Tibial artery (tissue), 4 donors: Measurements from ENCODE around the gene ILF3.

Experiments
- DNase-seq, 2 donors: peaks; one replicate each; pipeline ENCODE4 v3.0.0-alpha.2; 2019
- H3K27ac ChIP-seq, 2 donors: fragments of 200-600 bp; sonication (generic) in 1 of 2; 1 replicate in 1 of 2; 2 replicates in 1 of 2; pipeline ENCODE4 v1.5.1; 2018 to 2019; ENCODE audit warnings: mild to moderate bottlenecking in 1 of 2
- H3K27me3 ChIP-seq, 2 donors: fragments of 200-600 bp; sonication (generic) in 1 of 2; one replicate each; pipeline versions ENCODE4 v1.5.1 to v1.6.0; 2016 to 2019
- H3K36me3 ChIP-seq, 3 donors: fragments of 200-600 bp; sonication (generic) in 2 of 3; one replicate each; pipeline ENCODE4 v1.5.1; 2016 to 2019; ENCODE audit warnings: mild to moderate bottlenecking in 2 of 3
- H3K4me1 ChIP-seq, 4 donors: fragments of 200-600 bp; sonication (generic) in 2 of 4; 1 replicate in 3 of 4; 2 replicates in 1 of 4; pipeline ENCODE4 v1.5.1; 2016 to 2019
- H3K4me3 ChIP-seq, 2 donors: fragments of 200-600 bp; sonication (generic) in 1 of 2; 1 replicate in 1 of 2; 2 replicates in 1 of 2; pipeline ENCODE4 v1.5.1; 2018 to 2019; ENCODE audit warnings: mild to moderate bottlenecking in 2 of 2
- H3K9me3 ChIP-seq, 3 donors: fragments of 200-600 bp; sonication (generic) in 1 of 3; one replicate each; pipeline ENCODE4 v1.5.1; 2016 to 2019
- intact Hi-C: fragments of 100-400 bp; cut with DNase I; formaldehyde crosslinking; loops from one replicate; pipeline ENCODE4 v1.15.0; 2023; ENCODE audit warnings: low total_unique reads
- TF ChIP-seq, protein P1 (sequence below), 2 experiments: fragments of 200-600 bp in 1 of 2; fragments of 450-650 bp in 1 of 2; IDR thresholded peaks; one replicate each; pipeline ENCODE4 v1.5.1; 2017 to 2019; ENCODE audit warnings: antibody characterized with exemption in 2 of 2, mild to moderate bottlenecking in 1 of 2, moderate library complexity in 1 of 2

ILF3 gene

DNA sequence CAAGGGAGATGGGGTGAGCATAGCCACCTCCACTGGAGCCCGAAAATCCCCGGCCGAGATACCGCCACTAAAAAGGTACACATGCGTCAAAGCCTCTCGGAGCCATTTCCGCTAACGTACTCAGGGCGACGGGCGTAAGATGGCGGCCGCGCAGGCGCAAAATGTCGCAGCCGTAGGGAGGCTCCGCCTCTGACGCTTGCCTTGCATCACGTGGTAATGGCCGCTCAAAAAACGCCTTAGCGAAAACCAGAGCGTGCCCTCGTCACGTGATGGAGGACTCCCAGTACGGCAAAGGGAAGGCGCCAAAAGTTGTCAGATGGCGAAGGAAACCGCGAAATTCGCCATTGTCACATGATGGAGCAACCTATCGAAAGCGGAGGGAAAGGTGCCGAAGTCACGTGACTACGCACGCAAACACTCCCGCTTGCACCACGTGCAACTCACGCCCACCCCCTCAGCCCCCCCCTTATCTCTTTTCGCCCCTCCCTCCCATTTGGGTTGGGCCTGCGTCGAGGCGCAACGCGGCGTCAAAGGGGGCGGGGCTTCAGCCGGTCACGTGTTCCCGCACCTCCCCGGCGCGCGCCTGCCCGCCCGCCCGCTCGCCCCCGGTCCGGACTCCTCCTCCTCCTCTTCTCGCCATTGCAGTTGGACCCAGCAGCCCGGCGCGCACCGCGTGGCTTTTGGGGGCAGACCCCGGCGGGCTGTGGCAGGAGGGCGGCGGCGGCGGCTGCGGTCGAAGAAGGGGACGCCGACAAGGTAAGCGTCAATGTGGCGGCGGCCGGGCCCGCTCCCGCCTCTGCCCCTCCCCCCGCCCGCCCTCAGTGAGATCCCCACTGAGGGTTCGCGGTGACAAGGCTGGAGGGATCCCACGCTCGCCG, at the start of gene ILF3:
Gene ILF3 (plus strand): TSS at position 615 of the 878 bp plus-strand sequence. CDS start 16,260 bp downstream, outside the sequence.
- no peaks in the 10 kb centered on the region for H3K27me3 ChIP-seq
- peak; percentile 100 for DNase-seq
- H3K36me3 ChIP-seq: no peaks in the 10 kb centered on the region
- peak within 1 kb of the TSS; percentile 98 to 100 for H3K4me3 ChIP-seq
- peaks cover 0 to 48% (median 16%) of the 10 kb centered on the region in 4 donors for H3K4me1 ChIP-seq
- peak within 1 kb of the TSS; percentile 98 for H3K27ac ChIP-seq
- no peaks in the 10 kb centered on the region for H3K9me3 ChIP-seq
- intact Hi-C loops: no loop called here
- TF ChIP-seq, protein P1, sequence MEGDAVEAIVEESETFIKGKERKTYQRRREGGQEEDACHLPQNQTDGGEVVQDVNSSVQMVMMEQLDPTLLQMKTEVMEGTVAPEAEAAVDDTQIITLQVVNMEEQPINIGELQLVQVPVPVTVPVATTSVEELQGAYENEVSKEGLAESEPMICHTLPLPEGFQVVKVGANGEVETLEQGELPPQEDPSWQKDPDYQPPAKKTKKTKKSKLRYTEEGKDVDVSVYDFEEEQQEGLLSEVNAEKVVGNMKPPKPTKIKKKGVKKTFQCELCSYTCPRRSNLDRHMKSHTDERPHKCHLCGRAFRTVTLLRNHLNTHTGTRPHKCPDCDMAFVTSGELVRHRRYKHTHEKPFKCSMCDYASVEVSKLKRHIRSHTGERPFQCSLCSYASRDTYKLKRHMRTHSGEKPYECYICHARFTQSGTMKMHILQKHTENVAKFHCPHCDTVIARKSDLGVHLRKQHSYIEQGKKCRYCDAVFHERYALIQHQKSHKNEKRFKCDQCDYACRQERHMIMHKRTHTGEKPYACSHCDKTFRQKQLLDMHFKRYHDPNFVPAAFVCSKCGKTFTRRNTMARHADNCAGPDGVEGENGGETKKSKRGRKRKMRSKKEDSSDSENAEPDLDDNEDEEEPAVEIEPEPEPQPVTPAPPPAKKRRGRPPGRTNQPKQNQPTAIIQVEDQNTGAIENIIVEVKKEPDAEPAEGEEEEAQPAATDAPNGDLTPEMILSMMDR (IDR thresholded peaks at IDR 0.05): no peak

DNA sequence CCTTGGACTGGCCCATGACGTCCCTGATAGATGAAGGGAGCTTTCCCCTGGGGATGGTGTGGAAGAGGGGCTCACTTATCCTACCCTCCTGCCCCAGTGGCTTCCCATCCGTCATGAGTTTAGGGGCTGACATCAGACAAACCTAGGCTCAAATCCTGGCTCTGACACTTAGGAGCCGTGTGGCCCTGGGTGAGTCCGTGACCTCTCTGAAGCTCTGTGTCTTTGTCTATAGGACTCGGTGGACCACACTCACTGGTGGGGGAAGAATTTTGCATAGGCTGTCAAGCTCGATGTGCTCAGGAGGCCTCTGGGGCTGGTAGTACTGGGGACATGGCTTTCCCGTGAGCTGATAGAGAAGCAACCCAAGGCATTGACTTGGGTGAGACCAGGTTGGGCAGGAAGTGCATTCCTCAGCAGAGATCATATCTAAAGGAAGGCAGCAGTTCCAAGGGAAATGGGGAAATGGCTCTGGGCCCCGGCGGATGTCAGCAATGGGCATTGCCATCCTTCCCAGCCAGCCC, 49.6 kb upstream of the ILF3 start:
- Histone ChIP-seq H3K27me3 (no peaks in the 10 kb centered on the region), H3K27ac (peak overlapping the region; percentile 96 to 98), H3K4me3 (peak overlapping the region; percentile 88 to 97), H3K36me3 (no peaks in the 10 kb centered on the region), H3K4me1 (peaks cover 0 to 50% (median 26%) of the 10 kb centered on the region in 4 donors), H3K9me3 (no peaks in the 10 kb centered on the region)
- TF ChIP-seq, protein P1 (IDR thresholded peaks at IDR 0.05): no peak
- intact Hi-C loops: no loop called here
- DNase-seq: no peak

DNA sequence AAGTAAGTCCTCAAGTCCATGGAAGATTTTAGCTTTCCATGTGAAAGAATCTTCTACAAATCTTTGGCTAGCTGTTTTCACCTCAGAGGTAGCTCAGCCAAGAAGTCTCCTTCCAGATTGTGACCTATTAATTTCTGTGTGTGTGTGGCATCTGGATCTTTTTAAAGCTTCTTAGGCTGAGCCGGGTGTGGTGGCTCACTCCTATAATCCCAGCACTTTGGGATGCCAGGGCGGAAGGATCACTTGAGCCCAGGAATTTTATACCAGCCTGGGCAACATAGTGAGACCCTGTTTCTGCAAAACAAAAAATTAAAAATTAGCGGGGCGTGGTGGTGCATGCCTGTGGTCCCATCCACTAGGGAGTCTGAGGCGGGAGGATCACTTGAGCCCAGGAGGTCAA, 42.2 kb upstream of the ILF3 start:
- Histone ChIP-seq H3K4me3 (no peak overlapping the region), H3K36me3 (no peaks in the 10 kb centered on the region), H3K27me3 (no peaks in the 10 kb centered on the region), H3K4me1 (peaks cover 0 to 76% (median 42%) of the 10 kb centered on the region in 4 donors), H3K27ac (peak overlapping the region; percentile 72 to 75), H3K9me3 (no peaks in the 10 kb centered on the region)
- intact Hi-C loops: no loop called here
- TF ChIP-seq, protein P1 (IDR thresholded peaks at IDR 0.05): no peak
- DNase-seq: no peak

DNA sequence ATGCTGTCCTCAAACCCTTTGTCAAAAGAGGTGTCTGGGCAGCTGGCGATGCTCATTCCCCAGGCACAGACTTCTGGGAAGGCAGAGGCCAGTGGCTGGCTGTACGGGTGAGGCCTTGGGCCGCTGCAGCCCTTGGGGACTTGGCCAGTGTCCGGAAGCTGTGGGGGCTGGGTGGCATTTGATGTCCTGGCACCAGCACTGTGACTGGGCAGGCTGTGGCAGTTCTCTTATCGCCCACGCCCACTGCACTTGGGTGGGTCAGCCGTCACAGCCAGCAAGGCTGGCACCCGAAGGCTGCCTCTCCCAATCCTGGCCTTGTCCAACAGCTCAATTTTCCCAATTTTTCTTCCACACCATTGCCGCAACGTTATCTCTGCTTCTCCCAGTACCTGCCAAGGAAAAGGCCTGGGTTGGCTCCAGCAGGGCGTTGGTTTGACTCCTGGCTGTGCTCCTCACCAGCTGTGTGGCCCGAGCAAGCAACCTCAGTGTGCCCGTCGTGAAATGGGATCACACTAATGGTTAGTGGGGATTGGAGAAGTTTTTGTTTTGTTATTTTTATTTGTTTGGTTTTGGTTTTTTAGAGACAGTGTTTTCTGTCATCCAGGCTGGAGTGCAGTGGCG, 41.5 kb upstream of the ILF3 start:
- H3K9me3 ChIP-seq: no peaks in the 10 kb centered on the region
- DNase-seq: peak; percentile 81 to 97
- H3K27ac ChIP-seq: peak overlapping the region; percentile 72 to 75
- TF ChIP-seq, protein P1 (IDR thresholded peaks at IDR 0.05): no peak
- H3K36me3 ChIP-seq: no peaks in the 10 kb centered on the region
- no peaks in the 10 kb centered on the region for H3K27me3 ChIP-seq
- intact Hi-C loops: no loop called here
- H3K4me1 ChIP-seq: peaks cover 0 to 83% (median 49%) of the 10 kb centered on the region in 4 donors
- H3K4me3 ChIP-seq: peak overlapping the region in 1 of 2 donors; percentile 21

DNA sequence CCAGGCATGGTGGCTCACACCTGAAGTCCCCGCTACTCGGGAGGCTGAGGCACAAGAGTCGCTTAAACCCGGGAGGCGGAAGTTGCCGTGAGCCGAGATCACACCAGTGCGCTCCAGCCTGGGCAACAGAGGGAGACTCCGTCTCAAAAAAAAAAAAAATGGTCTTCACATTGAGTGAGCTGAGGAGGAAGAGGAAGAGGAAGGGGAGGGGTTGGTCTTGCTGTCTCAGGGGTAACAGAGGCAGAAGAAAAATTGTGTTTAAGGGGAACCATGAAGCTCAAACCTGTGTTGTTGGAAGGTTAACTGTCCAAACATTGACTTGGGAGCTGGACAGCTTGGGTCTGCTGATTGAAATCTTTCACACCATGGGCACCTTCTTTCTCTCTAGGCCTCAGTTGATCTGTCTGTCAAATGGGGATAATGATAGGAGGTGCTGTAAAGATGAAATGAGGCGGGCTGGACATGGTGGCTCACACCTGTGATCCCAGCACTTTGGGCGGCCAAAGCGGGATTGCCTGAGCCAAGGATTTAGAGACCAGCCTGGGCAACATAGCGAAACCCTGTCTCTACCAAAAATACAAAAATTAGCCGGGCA, 38.6 kb upstream of the ILF3 start:
- no peak overlapping the region for H3K4me3 ChIP-seq
- intact Hi-C loops: no loop called here
- TF ChIP-seq, protein P1 (IDR thresholded peaks at IDR 0.05): no peak
- DNase-seq: no peak
- H3K27me3 ChIP-seq: no peaks in the 10 kb centered on the region
- no peaks in the 10 kb centered on the region for H3K36me3 ChIP-seq
- H3K27ac ChIP-seq: peak overlapping the region; percentile 61 to 71
- no peaks in the 10 kb centered on the region for H3K9me3 ChIP-seq
- H3K4me1 ChIP-seq: peaks cover 0 to 71% (median 47%) of the 10 kb centered on the region in 4 donors
